ENCODE data around the gene PANX3. TPM values are rescaled to one million over a fixed set of nuclear protein-coding genes. Genes with fewer than 3 reads are reported as not detected.
"Not testable (repeated sequence)": the region's sequence is repeated elsewhere in the genome, so short reads cannot be mapped to it uniquely, and the experiment has no call there.

The PANX3 gene
- total RNA-seq, 4 donors from 2014 or later = not detected

- H3K36me3 ChIP-seq = no peaks in the 10 kb centered on the region
- DNase-seq = no peak
- no peaks in the 10 kb centered on the region for H3K9me3 ChIP-seq
- no peak overlapping the region for H3K27ac ChIP-seq
- H3K4me3 ChIP-seq = no peak overlapping the region
- intact Hi-C loops (cut with DNase I; ENCODE audit: low total_unique reads) = no loop called here
- TF ChIP-seq POLR2A (IDR thresholded peaks at IDR 0.05) (no peak), CTCF (IDR thresholded peaks at IDR 0.05) (no peak)
- H3K27me3 ChIP-seq = no peaks in the 10 kb centered on the region
- H3K4me1 ChIP-seq = no peaks in the 10 kb centered on the region
Measured at GRCh38 chr11:124602193-124602592, 9.0 kb upstream of the PANX3 start.

GRCh38 chr11:124602723-124603122 is 8.5 kb upstream of the PANX3 start:
- H3K9me3 ChIP-seq; DNase-seq; H3K36me3 ChIP-seq; intact Hi-C loops (cut with DNase I; ENCODE audit: low total_unique reads); H3K4me3 ChIP-seq; H3K4me1 ChIP-seq; H3K27me3 ChIP-seq; H3K27ac ChIP-seq: not testable (repeated sequence)

GRCh38 chr11:124605719-124606118 is 5.5 kb upstream of the PANX3 start:
- TF ChIP-seq POLR2A (IDR thresholded peaks at IDR 0.05) (no peak), CTCF (IDR thresholded peaks at IDR 0.05) (no peak)
- intact Hi-C loops (cut with DNase I; ENCODE audit: low total_unique reads) = no loop called here
- H3K36me3 ChIP-seq = no peaks in the 10 kb centered on the region
- H3K27me3 ChIP-seq = no peaks in the 10 kb centered on the region
- H3K4me1 ChIP-seq = no peaks in the 10 kb centered on the region
- no peaks in the 10 kb centered on the region for H3K9me3 ChIP-seq
- H3K27ac ChIP-seq = no peak overlapping the region
- H3K4me3 ChIP-seq = no peak overlapping the region
- DNase-seq = no peak

- no peaks in the 10 kb centered on the region for H3K4me1 ChIP-seq
- no peak for TF ChIP-seq CTCF (IDR thresholded peaks at IDR 0.05)
- no peak for TF ChIP-seq POLR2A (IDR thresholded peaks at IDR 0.05)
- intact Hi-C loops (cut with DNase I; ENCODE audit: low total_unique reads) = no loop called here
- H3K4me3 ChIP-seq = no peak overlapping the region
- H3K36me3 ChIP-seq = no peaks in the 10 kb centered on the region
- H3K9me3 ChIP-seq = no peaks in the 10 kb centered on the region
- H3K27me3 ChIP-seq = no peaks in the 10 kb centered on the region
- DNase-seq = no peak
- no peak overlapping the region for H3K27ac ChIP-seq
Measured at GRCh38 chr11:124608147-124608546, 3.1 kb upstream of the PANX3 start.

GRCh38 chr11:124610295-124610694 is 933 bp upstream of the PANX3 start:
- Histone ChIP-seq H3K9me3 (no peaks in the 10 kb centered on the region), H3K4me3 (no peak overlapping the region), H3K4me1 (no peaks in the 10 kb centered on the region), H3K27me3 (no peaks in the 10 kb centered on the region), H3K36me3 (no peaks in the 10 kb centered on the region), H3K27ac (no peak overlapping the region)
- intact Hi-C loops (cut with DNase I; ENCODE audit: low total_unique reads) = no loop called here
- no peak for DNase-seq
- TF ChIP-seq POLR2A (IDR thresholded peaks at IDR 0.05) = no peak
- TF ChIP-seq CTCF (IDR thresholded peaks at IDR 0.05) = no peak

- H3K36me3 ChIP-seq = no peaks in the 10 kb centered on the region
- intact Hi-C loops (cut with DNase I; ENCODE audit: low total_unique reads) = no loop called here
- H3K9me3 ChIP-seq = no peaks in the 10 kb centered on the region
- DNase-seq = no peak
- H3K27me3 ChIP-seq = no peaks in the 10 kb centered on the region
- no peak overlapping the region for H3K4me3 ChIP-seq
- TF ChIP-seq CTCF (IDR thresholded peaks at IDR 0.05) (no peak), POLR2A (IDR thresholded peaks at IDR 0.05) (no peak)
- no peak overlapping the region for H3K27ac ChIP-seq
- H3K4me1 ChIP-seq = no peaks in the 10 kb centered on the region
Measured at GRCh38 chr11:124612045-124612444, 817 bp downstream of the PANX3 start.

All from uterus (tissue), 4 donors.